GM12864 (cell line): ENCODE data around the gene HMG20B.

Experiments used
- DNase-seq: peaks from one replicate; pipeline ENCODE4 v3.0.0-alpha.2; 2011; ENCODE audit warnings: low read depth
- H3K4me3 ChIP-seq: 2 replicates; pipeline ENCODE4 v1.5.1; 2011; ENCODE audit warnings: mild to moderate bottlenecking, low read depth, low read length, control low read depth
- TF ChIP-seq, protein P1 (sequence below): IDR thresholded peaks from 2 replicates; pipeline ENCODE4 v1.5.1; 2011; ENCODE audit warnings: low read depth, mild to moderate bottlenecking, moderate library complexity, low read length, control low read depth, inconsistent platforms; ENCODE audit errors: missing control alignments

The HMG20B gene

DNA sequence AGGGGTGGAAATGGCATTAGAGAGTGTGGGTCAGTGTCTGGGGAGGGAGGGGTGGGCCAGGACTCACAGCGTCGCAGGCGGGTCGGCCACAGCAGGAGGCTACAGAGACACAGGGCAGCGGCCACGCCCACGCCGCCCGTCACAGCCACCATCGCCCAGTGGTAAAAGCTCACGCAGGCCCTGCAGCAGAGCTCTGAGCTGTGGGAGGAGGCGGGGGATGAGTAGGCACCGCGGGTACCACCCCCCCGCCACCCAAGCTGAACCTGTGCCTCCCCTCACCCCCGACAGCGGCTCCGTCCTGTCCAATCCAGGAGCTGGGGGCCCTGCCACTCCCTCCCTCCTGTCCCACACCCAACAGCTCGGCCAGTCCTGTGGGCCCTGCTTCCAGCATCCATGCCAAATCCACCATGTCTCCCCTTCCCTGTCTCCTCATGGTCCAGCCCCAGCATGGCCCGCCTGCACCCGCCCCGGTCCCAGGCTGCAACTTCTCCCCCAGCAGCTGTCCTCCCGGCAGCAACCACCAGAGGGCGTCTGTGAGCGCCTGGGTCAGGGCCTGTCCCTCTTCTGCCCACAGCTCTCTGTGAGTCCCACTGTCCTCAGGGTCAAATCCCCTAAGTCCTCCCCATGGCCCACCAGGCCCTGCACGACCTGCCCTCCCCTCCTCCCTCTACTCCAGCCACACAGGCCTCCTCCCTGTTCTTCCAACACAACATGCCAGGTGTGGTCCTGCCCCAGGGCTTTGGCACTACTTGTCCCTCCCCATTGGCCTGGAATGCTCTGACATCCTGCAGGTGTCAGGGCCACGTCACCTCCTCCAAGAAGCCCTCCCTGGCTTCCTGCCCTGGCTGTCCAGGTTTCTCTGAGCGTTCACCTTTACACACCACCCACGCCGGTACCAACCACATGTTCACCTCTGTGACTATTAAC lies 27.7 kb upstream of the HMG20B start:
- no peak overlapping the region for H3K4me3 ChIP-seq
- no peak for DNase-seq
- TF ChIP-seq, protein P1, sequence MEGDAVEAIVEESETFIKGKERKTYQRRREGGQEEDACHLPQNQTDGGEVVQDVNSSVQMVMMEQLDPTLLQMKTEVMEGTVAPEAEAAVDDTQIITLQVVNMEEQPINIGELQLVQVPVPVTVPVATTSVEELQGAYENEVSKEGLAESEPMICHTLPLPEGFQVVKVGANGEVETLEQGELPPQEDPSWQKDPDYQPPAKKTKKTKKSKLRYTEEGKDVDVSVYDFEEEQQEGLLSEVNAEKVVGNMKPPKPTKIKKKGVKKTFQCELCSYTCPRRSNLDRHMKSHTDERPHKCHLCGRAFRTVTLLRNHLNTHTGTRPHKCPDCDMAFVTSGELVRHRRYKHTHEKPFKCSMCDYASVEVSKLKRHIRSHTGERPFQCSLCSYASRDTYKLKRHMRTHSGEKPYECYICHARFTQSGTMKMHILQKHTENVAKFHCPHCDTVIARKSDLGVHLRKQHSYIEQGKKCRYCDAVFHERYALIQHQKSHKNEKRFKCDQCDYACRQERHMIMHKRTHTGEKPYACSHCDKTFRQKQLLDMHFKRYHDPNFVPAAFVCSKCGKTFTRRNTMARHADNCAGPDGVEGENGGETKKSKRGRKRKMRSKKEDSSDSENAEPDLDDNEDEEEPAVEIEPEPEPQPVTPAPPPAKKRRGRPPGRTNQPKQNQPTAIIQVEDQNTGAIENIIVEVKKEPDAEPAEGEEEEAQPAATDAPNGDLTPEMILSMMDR, result peak; percentile 97

DNA sequence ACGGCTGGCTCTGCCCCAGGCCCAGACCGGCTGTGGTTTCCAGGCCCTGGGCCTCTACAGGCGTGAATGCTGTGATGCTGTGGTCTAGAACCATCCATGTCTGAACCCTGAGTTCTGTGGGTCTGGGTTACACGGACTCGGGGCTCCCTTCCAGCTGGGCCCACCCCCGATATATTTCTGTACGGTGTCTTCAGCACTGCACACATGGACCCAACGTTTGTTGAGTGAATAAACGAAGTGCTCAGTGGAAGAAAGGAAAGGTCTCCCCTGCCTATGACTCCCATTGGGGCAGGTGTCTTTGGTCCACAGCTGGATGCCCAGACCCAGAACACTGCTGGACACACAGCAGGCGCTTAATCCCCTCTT lies 27.1 kb upstream of the HMG20B start:
- H3K4me3 ChIP-seq, result no peak overlapping the region
- no peak for DNase-seq
- TF ChIP-seq, protein P1, result no peak

DNA sequence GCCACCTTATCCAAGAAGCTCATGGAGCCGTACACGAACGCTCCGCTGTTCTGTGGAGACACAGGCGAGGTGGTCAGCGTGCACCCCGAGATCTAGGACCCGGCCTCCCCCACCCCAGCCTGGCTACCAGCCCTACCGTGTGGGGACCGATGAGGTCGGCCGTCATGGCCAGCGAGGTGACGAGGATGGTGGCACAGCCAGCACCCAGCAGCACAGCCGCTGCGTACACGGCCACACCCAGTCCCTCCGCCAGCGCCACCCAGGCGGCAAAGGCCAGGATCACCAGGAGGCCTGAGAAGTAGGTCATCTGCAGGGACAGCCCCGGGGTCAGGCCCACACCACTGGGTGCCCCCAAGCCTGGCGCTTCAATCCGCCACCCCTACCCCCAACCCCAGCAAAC lies 26.6 kb upstream of the HMG20B start:
- no peak for DNase-seq
- H3K4me3 ChIP-seq, result no peak overlapping the region
- TF ChIP-seq, protein P1, result no peak

DNA sequence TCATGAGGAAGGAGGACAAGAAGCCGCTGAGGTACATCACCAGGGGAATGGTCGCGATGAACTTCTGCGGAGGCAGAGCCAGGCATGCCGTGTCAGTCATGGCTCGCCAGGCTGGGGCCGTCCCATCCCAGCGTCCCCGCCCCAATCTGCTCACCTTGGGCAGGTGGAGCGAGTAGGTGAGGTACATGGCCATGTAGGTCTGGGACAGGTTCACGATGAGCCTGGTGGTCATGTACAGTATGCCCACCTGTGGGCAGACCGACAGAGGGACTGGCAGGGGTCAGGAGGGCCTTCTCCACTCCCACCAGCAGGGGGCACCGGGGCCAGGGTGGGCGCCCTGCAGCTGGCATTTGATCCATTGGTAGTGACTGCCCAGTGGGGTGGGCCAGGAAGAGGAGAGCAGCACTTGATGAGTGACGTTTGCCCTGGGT lies 25.4 kb upstream of the HMG20B start:
- TF ChIP-seq, protein P1, result peak; percentile 67
- H3K4me3 ChIP-seq, result no peak overlapping the region
- DNase-seq, result no peak

DNA sequence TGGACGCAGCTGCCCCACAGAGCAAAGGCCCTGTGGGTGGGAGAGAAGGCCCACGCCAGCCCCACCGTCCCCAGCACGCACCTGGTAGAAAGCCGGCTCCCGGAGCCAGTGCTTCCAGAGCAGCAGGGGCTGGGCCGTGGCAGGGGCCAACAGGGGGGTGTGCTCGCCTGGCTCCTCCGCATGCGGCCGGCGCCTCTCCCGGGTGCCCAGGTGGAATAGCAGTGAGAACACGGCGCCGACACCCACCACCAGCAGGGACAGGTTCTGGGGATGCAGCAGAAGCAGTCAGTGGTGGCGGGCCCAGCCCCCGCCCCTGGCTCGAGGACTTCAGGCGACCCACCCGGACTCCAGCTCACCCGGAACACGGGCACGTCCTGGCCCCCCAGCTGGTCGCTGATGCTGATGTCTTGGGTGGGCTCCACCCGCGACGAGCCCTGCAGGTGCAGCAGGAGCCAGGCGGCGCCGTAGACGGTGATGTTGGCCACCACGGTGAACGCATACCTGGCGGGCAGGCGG lies 24.9 kb upstream of the HMG20B start:
- DNase-seq, result no peak
- TF ChIP-seq, protein P1, result no peak
- H3K4me3 ChIP-seq, result no peak overlapping the region

DNA sequence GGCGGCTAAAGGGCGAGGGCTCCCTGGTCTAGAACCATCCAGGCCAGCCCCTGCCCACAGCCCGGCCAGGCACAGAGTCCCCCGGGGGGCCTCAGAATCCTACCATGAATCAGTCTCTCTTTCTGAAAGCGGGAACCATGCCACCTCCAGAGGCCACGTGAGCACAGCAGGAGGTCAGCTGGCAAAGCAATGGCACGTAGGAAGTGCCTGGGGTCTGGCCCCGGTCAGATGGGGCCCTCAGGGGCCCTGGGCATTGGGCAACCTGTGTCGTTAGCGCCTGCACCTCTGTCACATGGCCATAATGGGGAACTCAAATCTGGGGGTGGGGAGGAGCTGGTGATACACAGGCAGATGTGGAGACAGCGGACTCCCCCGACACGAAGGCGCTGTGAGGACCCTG lies 24.1 kb upstream of the HMG20B start:
- H3K4me3 ChIP-seq, result no peak overlapping the region
- TF ChIP-seq, protein P1, result no peak
- no peak for DNase-seq
